Ishikawa (cell line): Measurements from ENCODE around the gene RNASEH2C.

Experiments used
- CEBPB ChIP-seq: IDR thresholded peaks from 2 replicates; pipeline ENCODE4 v1.6.1; 2012
- CREB1 ChIP-seq: IDR thresholded peaks from 2 replicates; pipeline ENCODE4 v1.6.1; 2012; ENCODE audit warnings: low read depth
- EP300 ChIP-seq: IDR thresholded peaks from 2 replicates; pipeline ENCODE4 v1.6.1; 2012; ENCODE audit warnings: borderline replicate concordance
- FOXM1 ChIP-seq: IDR thresholded peaks from 2 replicates; pipeline ENCODE4 v1.6.1; 2012; ENCODE audit warnings: low read depth, borderline replicate concordance
- NFIC ChIP-seq: IDR thresholded peaks from 2 replicates; pipeline ENCODE4 v1.6.1; 2012
- RAD21 ChIP-seq: IDR thresholded peaks from 2 replicates; pipeline ENCODE4 v1.6.1; 2012; ENCODE audit warnings: low read depth
- TAF1 ChIP-seq: IDR thresholded peaks from 2 replicates; pipeline ENCODE4 v1.6.1; 2012; ENCODE audit warnings: low read depth, mild to moderate bottlenecking
- TCF12 ChIP-seq: IDR thresholded peaks from 2 replicates; pipeline ENCODE4 v1.6.1; 2012; ENCODE audit warnings: low read depth
- TEAD4 ChIP-seq: IDR thresholded peaks from 2 replicates; pipeline ENCODE4 v1.6.1; 2012
- YY1 ChIP-seq: IDR thresholded peaks from 2 replicates; pipeline ENCODE4 v1.6.1; 2012; ENCODE audit warnings: low read depth
- ZBTB7A ChIP-seq: IDR thresholded peaks from 2 replicates; pipeline ENCODE4 v1.6.1; 2012; ENCODE audit warnings: low read depth
- TF ChIP-seq, protein P1 (sequence below): IDR thresholded peaks from 2 replicates; pipeline ENCODE4 v1.6.1; 2012
- TF ChIP-seq, protein P2 (sequence below): IDR thresholded peaks from 2 replicates; pipeline ENCODE4 v1.6.1; 2012
- TF ChIP-seq, protein P3 (sequence below): IDR thresholded peaks from 2 replicates; pipeline ENCODE4 v1.6.1; 2012; ENCODE audit warnings: low read depth, mild to moderate bottlenecking

DNA sequence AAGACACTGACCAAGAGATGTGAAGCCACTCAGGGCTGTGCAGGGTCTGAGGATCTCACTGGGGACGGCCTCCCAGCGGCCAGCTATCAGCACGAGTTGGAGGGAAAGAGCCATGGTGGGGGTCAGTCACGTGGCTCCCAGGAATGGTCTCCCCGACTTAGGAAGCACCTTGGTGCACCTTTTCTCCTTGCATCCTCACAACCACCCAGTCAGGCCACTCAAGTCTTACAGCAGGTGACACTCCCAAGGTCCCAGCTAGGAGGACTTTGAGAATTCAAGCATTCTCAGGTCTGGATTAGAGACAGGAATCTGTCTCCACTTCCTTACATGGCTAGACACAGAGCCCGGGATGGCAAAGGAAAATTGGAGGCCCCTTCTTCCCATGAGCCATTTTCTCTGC is 2.7 kb downstream of the RNASEH2C start:
- TF ChIP-seq TAF1 (no peak), CEBPB (no peak), EP300 (no peak), FOXM1 (no peak), CREB1 (no peak), NFIC (no peak), YY1 (no peak), RAD21 (no peak), TCF12 (no peak), ZBTB7A (no peak), TEAD4 (no peak)
- TF ChIP-seq, protein P1, sequence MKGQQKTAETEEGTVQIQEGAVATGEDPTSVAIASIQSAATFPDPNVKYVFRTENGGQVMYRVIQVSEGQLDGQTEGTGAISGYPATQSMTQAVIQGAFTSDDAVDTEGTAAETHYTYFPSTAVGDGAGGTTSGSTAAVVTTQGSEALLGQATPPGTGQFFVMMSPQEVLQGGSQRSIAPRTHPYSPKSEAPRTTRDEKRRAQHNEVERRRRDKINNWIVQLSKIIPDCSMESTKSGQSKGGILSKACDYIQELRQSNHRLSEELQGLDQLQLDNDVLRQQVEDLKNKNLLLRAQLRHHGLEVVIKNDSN = no peak
- TF ChIP-seq, protein P2, sequence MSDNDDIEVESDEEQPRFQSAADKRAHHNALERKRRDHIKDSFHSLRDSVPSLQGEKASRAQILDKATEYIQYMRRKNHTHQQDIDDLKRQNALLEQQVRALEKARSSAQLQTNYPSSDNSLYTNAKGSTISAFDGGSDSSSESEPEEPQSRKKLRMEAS = no peak
- TF ChIP-seq, protein P3, sequence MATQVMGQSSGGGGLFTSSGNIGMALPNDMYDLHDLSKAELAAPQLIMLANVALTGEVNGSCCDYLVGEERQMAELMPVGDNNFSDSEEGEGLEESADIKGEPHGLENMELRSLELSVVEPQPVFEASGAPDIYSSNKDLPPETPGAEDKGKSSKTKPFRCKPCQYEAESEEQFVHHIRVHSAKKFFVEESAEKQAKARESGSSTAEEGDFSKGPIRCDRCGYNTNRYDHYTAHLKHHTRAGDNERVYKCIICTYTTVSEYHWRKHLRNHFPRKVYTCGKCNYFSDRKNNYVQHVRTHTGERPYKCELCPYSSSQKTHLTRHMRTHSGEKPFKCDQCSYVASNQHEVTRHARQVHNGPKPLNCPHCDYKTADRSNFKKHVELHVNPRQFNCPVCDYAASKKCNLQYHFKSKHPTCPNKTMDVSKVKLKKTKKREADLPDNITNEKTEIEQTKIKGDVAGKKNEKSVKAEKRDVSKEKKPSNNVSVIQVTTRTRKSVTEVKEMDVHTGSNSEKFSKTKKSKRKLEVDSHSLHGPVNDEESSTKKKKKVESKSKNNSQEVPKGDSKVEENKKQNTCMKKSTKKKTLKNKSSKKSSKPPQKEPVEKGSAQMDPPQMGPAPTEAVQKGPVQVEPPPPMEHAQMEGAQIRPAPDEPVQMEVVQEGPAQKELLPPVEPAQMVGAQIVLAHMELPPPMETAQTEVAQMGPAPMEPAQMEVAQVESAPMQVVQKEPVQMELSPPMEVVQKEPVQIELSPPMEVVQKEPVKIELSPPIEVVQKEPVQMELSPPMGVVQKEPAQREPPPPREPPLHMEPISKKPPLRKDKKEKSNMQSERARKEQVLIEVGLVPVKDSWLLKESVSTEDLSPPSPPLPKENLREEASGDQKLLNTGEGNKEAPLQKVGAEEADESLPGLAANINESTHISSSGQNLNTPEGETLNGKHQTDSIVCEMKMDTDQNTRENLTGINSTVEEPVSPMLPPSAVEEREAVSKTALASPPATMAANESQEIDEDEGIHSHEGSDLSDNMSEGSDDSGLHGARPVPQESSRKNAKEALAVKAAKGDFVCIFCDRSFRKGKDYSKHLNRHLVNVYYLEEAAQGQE = no peak
